NB4 (cell line): Measurements from ENCODE around the gene MICALL1.
"Not testable (repeated sequence)": the region's sequence is repeated elsewhere in the genome, so short reads cannot be mapped to it uniquely, and the experiment has no call there.

Source experiments
- MYC ChIP-seq: IDR thresholded peaks from 2 replicates; pipeline ENCODE4 v1.6.1; 2011; ENCODE audit warnings: low read depth, low read length
- POLR2A ChIP-seq: IDR thresholded peaks from 2 replicates; pipeline ENCODE4 v1.6.1; 2011; ENCODE audit warnings: mild to moderate bottlenecking; ENCODE audit not compliant: insufficient read length; ENCODE audit errors: extremely low read depth
- TF ChIP-seq, protein P1 (sequence below): IDR thresholded peaks from one replicate; pipeline ENCODE4 v1.5.1; 2012; ENCODE audit warnings: low read depth, low read length

DNA sequence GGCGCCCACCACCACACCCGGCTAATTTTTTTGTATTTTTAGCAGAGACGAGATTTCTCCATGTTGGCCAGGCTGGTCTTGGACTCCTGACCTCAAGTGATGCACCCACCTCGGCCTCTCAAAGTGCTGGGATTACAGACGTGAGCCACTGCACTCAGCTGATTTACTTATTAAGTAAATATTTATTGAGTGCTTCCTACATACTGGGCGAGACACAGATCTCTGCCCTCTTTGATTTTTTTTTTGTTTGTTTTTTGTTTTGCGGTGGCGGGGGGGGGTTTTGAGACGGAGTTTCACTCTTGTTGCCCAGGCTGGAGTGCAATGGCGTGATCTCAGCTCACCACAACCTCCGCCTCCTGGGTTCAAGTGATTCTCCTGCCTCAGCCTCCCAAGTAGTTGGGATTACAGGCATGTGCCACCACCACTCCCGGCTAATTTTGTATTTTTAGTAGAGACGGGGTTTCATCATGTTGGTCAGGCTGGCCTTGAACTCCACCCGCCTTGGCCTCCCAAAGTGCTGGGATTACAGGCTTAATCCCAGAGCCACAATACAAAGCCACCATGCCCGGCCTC, 49.8 kb downstream of the MICALL1 start:
- not testable (repeated sequence) for TF ChIP-seq POLR2A, MYC
- TF ChIP-seq, protein P1, sequence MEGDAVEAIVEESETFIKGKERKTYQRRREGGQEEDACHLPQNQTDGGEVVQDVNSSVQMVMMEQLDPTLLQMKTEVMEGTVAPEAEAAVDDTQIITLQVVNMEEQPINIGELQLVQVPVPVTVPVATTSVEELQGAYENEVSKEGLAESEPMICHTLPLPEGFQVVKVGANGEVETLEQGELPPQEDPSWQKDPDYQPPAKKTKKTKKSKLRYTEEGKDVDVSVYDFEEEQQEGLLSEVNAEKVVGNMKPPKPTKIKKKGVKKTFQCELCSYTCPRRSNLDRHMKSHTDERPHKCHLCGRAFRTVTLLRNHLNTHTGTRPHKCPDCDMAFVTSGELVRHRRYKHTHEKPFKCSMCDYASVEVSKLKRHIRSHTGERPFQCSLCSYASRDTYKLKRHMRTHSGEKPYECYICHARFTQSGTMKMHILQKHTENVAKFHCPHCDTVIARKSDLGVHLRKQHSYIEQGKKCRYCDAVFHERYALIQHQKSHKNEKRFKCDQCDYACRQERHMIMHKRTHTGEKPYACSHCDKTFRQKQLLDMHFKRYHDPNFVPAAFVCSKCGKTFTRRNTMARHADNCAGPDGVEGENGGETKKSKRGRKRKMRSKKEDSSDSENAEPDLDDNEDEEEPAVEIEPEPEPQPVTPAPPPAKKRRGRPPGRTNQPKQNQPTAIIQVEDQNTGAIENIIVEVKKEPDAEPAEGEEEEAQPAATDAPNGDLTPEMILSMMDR, result not testable (repeated sequence)
